SK-N-SH treated with all-trans-retinoic acid at 6 μM for 48 hours (cell line): Measurements from ENCODE around the gene AHCY.

Source experiments
- ARNTL ChIP-seq: fragments of 450-650 bp; formaldehyde crosslinking; IDR thresholded peaks from 2 replicates; pipeline ENCODE4 v1.5.0; 2020; ENCODE audit warnings: low read depth, mild to moderate bottlenecking, moderate library complexity, borderline replicate concordance
- BACH2 ChIP-seq: fragments of 250-450 bp; sonication (Bioruptor Pico); IDR thresholded peaks from 2 replicates; pipeline ENCODE4 v1.9.0; 2021; ENCODE audit warnings: mild to moderate bottlenecking, borderline replicate concordance
- ISL1 ChIP-seq: fragments of 250-450 bp; sonication (Bioruptor Pico); IDR thresholded peaks from 2 replicates; pipeline ENCODE4 v2.1.2; 2022; ENCODE audit warnings: mild to moderate bottlenecking, moderate library complexity
- ZNF8 ChIP-seq: fragments of 450-650 bp; formaldehyde crosslinking; IDR thresholded peaks from 2 replicates; pipeline ENCODE4 v1.5.0; 2020; ENCODE audit warnings: mild to moderate bottlenecking, moderate library complexity

GRCh38 chr20:34240121-34240520 is 63.0 kb downstream of the AHCY start:
- TF ChIP-seq BACH2 (CRISPR knock-in tag) (no peak), ARNTL (CRISPR knock-in tag) (no peak), ZNF8 (CRISPR knock-in tag) (no peak), ISL1 (CRISPR knock-in tag) (no peak)
